Neuronal stem cell (in vitro differentiated cells): Measurements from ENCODE around the gene BCL6.

Experiments
- DNase-seq: peaks from one replicate; pipeline ENCODE4 v3.0.0-alpha.2; 2013; ENCODE audit warnings: low spot score
- H2AFZ ChIP-seq: one replicate; pipeline ENCODE4 v1.6.1; 2013; ENCODE audit warnings: mild to moderate bottlenecking, low read length, inconsistent platforms
- H2AK5ac ChIP-seq: 2 replicates; pipeline ENCODE4 v1.6.1; 2013; ENCODE audit warnings: low read depth, mild to moderate bottlenecking, inconsistent platforms, low read length, moderate library complexity, mixed read lengths
- H2BK120ac ChIP-seq: 2 replicates; pipeline ENCODE4 v1.6.1; 2013; ENCODE audit warnings: low read depth, mild to moderate bottlenecking, inconsistent platforms, low read length, moderate library complexity, mixed read lengths
- H2BK12ac ChIP-seq: one replicate; pipeline ENCODE4 v1.6.1; 2013; ENCODE audit warnings: low read length, inconsistent platforms
- H2BK15ac ChIP-seq: 2 replicates; pipeline ENCODE4 v1.6.1; 2013; ENCODE audit warnings: mild to moderate bottlenecking, low read length, inconsistent platforms, mixed read lengths
- H2BK5ac ChIP-seq: one replicate; pipeline ENCODE4 v1.6.1; 2013; ENCODE audit warnings: inconsistent platforms, mild to moderate bottlenecking, low read length, moderate library complexity
- H3K14ac ChIP-seq: one replicate; pipeline ENCODE4 v1.6.1; 2013; ENCODE audit warnings: low read length, inconsistent platforms
- H3K18ac ChIP-seq: 2 replicates; pipeline ENCODE4 v1.6.1; 2013; ENCODE audit warnings: low read length, inconsistent platforms
- H3K23ac ChIP-seq: 2 replicates; pipeline ENCODE4 v1.6.1; 2013; ENCODE audit warnings: low read depth, mild to moderate bottlenecking, mixed read lengths, low read length, inconsistent platforms; ENCODE audit not compliant: poor library complexity
- H3K27ac ChIP-seq: replicated peaks from 3 replicates; pipeline ENCODE4 v1.5.1; 2013; ENCODE audit warnings: low read length, inconsistent platforms
- H3K27me3 ChIP-seq, 3 experiments: 2 replicates each; pipeline ENCODE4 v1.6.1; 2013; ENCODE audit warnings: low read length in 3 of 3, mild to moderate bottlenecking in 2 of 3, inconsistent platforms in 1 of 3, low read depth in 1 of 3, mixed read lengths in 1 of 3, moderate library complexity in 1 of 3; ENCODE audit not compliant: control insufficient read depth in 3 of 3, insufficient read depth in 3 of 3
- H3K36me3 ChIP-seq, 2 donors: replicated peaks in 1 of 2; 2 replicates each; pipeline ENCODE4 v1.6.1; 2013; ENCODE audit warnings: low read length in 2 of 2; ENCODE audit not compliant: control insufficient read depth in 2 of 2, insufficient read depth in 2 of 2
- H3K4ac ChIP-seq: 2 replicates; pipeline ENCODE4 v1.6.1; 2013; ENCODE audit warnings: inconsistent platforms, mild to moderate bottlenecking, low read length, moderate library complexity
- H3K4me1 ChIP-seq, 2 donors: 1 replicate in 1 of 2; 2 replicates in 1 of 2; pipeline ENCODE4 v1.6.1; 2013; ENCODE audit warnings: low read length in 2 of 2, low read depth in 1 of 2; ENCODE audit not compliant: control insufficient read depth in 2 of 2, insufficient read depth in 1 of 2
- H3K4me2 ChIP-seq: one replicate; pipeline ENCODE4 v1.6.1; 2013; ENCODE audit warnings: mild to moderate bottlenecking, low read length, inconsistent platforms; ENCODE audit not compliant: insufficient read depth, poor library complexity, severe bottlenecking
- H3K4me3 ChIP-seq, 2 donors: 2 replicates each; pipeline ENCODE4 v1.5.1; 2013; ENCODE audit warnings: low read length in 2 of 2, mild to moderate bottlenecking in 2 of 2, inconsistent platforms in 1 of 2, moderate library complexity in 1 of 2
- H3K79me1 ChIP-seq: one replicate; pipeline ENCODE4 v1.6.1; 2013; ENCODE audit warnings: low read depth, mild to moderate bottlenecking, inconsistent platforms, low read length, moderate library complexity
- H3K9ac ChIP-seq: one replicate; pipeline ENCODE4 v1.6.1; 2013; ENCODE audit warnings: mild to moderate bottlenecking, low read depth, low read length, inconsistent platforms; ENCODE audit not compliant: poor library complexity
- H3K9me3 ChIP-seq, 2 donors: replicated peaks in 1 of 2; 2 replicates each; pipeline versions ENCODE3 to v1.6.1; 2013; ENCODE audit warnings: low read length in 2 of 2, mild to moderate bottlenecking in 2 of 2, inconsistent platforms in 1 of 2, low read depth in 1 of 2, mixed read lengths in 1 of 2, moderate library complexity in 1 of 2; ENCODE audit not compliant: control insufficient read depth in 2 of 2, insufficient read depth in 1 of 2
- H4K8ac ChIP-seq: one replicate; pipeline ENCODE4 v1.6.1; 2013; ENCODE audit warnings: low read depth, mild to moderate bottlenecking, inconsistent platforms, low read length, moderate library complexity
- H4K91ac ChIP-seq: one replicate; pipeline ENCODE4 v1.6.1; 2013; ENCODE audit warnings: low read length, low read depth, mild to moderate bottlenecking, inconsistent platforms; ENCODE audit not compliant: poor library complexity
- WGBS, 2 donors: extraction: QIAGEN DNeasy Blood & Tissue Kit; methylation state at CpG; one replicate each; pipeline ENCODE4 v1.1.7; 2013; ENCODE audit warnings: missing lambda C conversion rate in 2 of 2, mixed read lengths in 1 of 2; ENCODE audit not compliant: insufficient read length in 2 of 2, insufficient replicate concordance in 1 of 2; ENCODE audit errors: extremely low coverage in 2 of 2; 5-methylcytosine and 5-hydroxymethylcytosine counted together

Gene BCL6

DNA sequence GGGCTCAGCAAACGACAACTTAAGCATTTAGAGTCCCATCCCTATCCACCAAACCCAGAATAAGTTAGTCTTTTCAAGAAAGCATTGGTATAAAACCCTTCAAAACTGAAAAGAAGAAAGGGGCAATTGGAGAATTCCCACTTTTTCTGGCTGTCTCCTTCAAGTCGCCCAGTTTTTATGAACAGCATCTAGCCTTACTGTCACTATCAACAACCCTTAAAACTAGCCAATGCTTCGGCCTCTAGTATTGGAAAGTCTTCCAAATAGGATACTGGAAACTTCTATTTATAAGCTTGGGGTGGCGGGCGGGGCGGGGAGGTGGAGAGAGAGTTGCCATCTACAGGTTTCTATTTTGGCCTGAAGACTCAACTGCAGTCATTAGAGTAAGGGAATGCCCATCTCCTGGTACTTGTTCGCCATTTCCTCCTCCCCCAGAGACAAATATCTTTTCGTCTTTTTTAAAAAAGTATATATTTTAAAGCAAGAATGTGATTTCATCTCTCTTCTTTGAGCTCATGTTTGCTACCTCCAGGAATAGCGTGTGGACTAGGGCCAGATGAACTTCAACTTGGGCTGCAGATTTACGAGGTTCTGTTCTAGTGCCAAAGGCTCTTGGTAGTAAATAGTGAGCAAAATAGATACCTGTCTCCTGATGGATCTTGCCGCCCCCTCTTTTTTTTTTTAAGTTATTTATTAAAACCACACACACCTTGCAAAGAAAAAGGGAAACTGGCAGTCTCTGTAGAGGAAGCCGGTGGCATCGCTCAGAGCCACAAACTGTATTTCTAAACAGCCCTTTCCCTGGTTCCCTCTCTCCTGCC is 2.7 kb downstream of the BCL6 start:
- no peak overlapping the region for H2AFZ ChIP-seq
- H2BK12ac ChIP-seq: no peak overlapping the region
- H2AK5ac ChIP-seq: no peak overlapping the region
- H3K27me3 ChIP-seq: peaks cover 0 to 3% (median 0%) of the 10 kb centered on the region in 3 experiments
- H3K9ac ChIP-seq: no peak overlapping the region
- WGBS, 2 donors: no CpG with 5 or more reads among the region's 13 CpGs
- no peak overlapping the region for H2BK5ac ChIP-seq
- no peak overlapping the region for H3K4ac ChIP-seq
- no peak overlapping the region for H3K23ac ChIP-seq
- no peaks in the 10 kb centered on the region for H3K9me3 ChIP-seq
- no peak overlapping the region for H2BK15ac ChIP-seq
- H4K91ac ChIP-seq: no peak overlapping the region
- H3K14ac ChIP-seq: no peak overlapping the region
- H3K79me1 ChIP-seq: no peaks in the 10 kb centered on the region
- no peak overlapping the region for H2BK120ac ChIP-seq
- H3K4me1 ChIP-seq: peaks cover 9 to 18% of the 10 kb centered on the region in 2 donors
- no peaks in the 10 kb centered on the region for H3K36me3 ChIP-seq
- H4K8ac ChIP-seq: no peak overlapping the region
- H3K4me3 ChIP-seq: peak overlapping the region in 1 of 2 donors; percentile 85
- H3K4me2 ChIP-seq: no peak overlapping the region
- no peak overlapping the region for H3K18ac ChIP-seq
- H3K27ac ChIP-seq: no peak overlapping the region
- DNase-seq: no peak

DNA sequence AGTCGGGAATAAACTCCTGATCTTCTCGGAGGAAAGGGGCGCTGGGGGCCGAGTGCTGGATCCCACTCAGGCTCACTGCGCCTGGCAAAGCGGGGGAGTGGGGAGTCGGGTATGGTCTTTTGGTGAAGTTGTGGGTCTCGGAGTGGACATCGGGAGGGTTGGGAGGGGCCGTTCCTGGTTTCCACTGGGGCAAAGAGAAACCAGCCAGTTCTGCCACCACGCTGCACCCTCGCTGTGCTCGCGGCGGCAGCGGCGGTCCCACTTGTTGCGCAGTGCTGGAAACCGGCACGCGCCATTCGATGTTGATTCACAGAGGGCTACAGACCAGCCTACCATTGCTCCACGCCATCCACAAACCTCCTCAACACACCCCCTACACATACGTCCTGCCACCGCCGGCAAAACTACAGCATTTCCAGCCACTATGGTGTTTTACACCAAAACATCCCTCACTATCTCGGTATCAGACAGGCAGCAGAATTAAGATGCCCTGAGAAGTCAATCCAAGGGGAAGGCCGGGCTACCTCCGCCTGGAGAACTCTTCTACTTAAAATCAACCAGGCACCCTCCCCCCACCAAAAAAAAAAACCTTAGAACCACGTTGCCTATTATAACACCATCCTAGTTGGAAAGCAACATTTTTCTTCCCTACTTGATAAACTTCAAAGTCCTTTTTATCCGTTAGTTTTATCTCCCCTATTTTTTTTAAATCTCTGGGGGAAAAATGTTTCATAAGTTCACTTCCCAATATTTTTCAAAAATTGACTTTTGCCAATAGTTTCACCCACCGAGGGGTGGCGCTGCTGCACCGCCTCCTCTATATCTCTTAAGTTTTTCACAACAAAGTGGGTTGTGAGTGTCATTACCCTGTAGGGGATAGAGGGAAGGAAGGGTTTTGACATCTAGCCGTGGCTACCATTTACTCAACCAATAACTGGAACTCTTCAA is 3.6 kb downstream of the BCL6 start:
- no peak overlapping the region for H2AK5ac ChIP-seq
- H3K79me1 ChIP-seq: no peaks in the 10 kb centered on the region
- H2BK120ac ChIP-seq: no peak overlapping the region
- H3K14ac ChIP-seq: peak overlapping the region; percentile 73
- no peaks in the 10 kb centered on the region for H3K9me3 ChIP-seq
- H2BK15ac ChIP-seq: no peak overlapping the region
- no peak overlapping the region for H3K4ac ChIP-seq
- H3K18ac ChIP-seq: peak overlapping the region; percentile 76
- H3K36me3 ChIP-seq: no peaks in the 10 kb centered on the region
- peak overlapping the region; percentile 65 for H2BK12ac ChIP-seq
- H3K27me3 ChIP-seq: peaks cover 0 to 5% (median 0%) of the 10 kb centered on the region in 3 experiments
- no CpG with 5 or more reads among the region's 35 CpGs for whole genome bisulfite sequencing, 2 donors
- peak overlapping the region; percentile 81 for H2AFZ ChIP-seq
- peak; percentile 67 for DNase-seq
- peak overlapping the region; percentile 25 to 74 for H3K4me3 ChIP-seq
- no peak overlapping the region for H2BK5ac ChIP-seq
- no peak overlapping the region for H3K27ac ChIP-seq
- H3K4me2 ChIP-seq: peak overlapping the region; percentile 97
- H3K23ac ChIP-seq: no peak overlapping the region
- no peak overlapping the region for H4K8ac ChIP-seq
- H4K91ac ChIP-seq: no peak overlapping the region
- peaks cover 11 to 12% of the 10 kb centered on the region in 2 donors for H3K4me1 ChIP-seq
- peak overlapping the region; percentile 74 for H3K9ac ChIP-seq

DNA sequence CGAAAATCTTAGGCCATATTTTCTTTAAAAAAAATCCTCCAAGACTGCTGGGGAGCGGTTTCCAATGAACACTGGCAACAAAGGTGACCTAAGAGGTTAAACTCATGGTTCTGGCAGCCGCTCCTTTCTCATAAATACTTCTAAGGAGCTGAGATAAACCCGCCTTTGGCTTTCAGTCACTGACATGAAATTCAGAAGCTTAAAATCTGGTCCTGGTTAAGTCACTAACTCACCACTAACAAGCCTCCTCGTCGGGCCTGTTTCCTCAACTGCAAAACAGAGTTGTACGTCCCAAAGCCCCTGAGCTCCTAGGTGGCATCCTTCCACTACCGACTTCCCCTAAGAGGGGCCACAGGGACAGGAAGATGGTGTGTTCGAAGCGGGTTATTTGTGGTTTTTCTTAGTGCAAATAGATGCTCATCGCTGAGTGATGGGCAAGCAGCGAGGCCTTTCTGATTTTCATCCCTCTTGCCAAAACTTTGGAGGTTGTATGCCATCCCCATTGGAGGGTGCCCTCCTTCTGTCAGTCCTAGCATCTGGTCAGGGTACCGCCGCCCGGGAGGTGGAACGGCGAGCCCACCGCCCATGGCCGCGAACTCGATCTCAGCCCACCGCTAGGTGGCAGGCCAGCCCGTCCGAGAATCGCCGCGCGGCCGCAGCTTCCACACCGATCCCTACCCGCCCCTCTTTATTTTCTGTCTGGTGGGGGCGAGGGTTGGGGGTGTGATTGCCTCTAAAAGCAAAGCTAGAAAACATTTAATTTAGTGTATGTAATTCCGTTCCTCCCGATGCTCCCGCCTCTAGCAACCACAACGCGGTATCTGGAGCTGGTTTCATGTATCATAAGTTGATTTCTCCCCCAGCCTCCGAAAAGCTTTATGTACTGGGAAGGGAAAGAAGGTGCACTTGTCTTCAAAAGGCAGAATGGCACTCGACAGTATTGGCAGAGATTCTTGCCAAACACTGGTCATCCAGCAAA is 4.6 kb downstream of the BCL6 start:
- Histone ChIP-seq H2BK15ac (no peak overlapping the region), H3K27ac (no peak overlapping the region)
- DNase-seq: peak; percentile 59

More for the DNA sequence above, 4.6 kb downstream of the BCL6 start:
- no peaks in the 10 kb centered on the region for H3K79me1 ChIP-seq
- no CpG with 5 or more reads among the region's 39 CpGs for WGBS, 2 donors
- H2BK120ac ChIP-seq: no peak overlapping the region
- no peak overlapping the region for H3K4ac ChIP-seq
- peak overlapping the region; percentile 81 for H2AFZ ChIP-seq
- no peak overlapping the region for H2BK12ac ChIP-seq
- no peak overlapping the region for H3K9ac ChIP-seq
- no peak overlapping the region for H2BK5ac ChIP-seq
- no peak overlapping the region for H3K18ac ChIP-seq
- H4K8ac ChIP-seq: no peak overlapping the region
- peaks cover 11 to 14% of the 10 kb centered on the region in 2 donors for H3K4me1 ChIP-seq
- H3K36me3 ChIP-seq: no peaks in the 10 kb centered on the region
- no peaks in the 10 kb centered on the region for H3K9me3 ChIP-seq
- peaks cover 0 to 8% (median 0%) of the 10 kb centered on the region in 3 experiments for H3K27me3 ChIP-seq
- H3K14ac ChIP-seq: no peak overlapping the region
- no peak overlapping the region for H2AK5ac ChIP-seq
- H4K91ac ChIP-seq: no peak overlapping the region
- no peak overlapping the region for H3K23ac ChIP-seq
- peak overlapping the region; percentile 97 for H3K4me2 ChIP-seq
- H3K4me3 ChIP-seq: peak overlapping the region; percentile 54 to 74
